Measurements from ENCODE around the gene RIC1.

- TF ChIP-seq EZH2 (IDR thresholded peaks at IDR 0.05; ENCODE audit: low read depth) = no peak
- TF ChIP-seq CTCF (conservative IDR thresholded peaks at IDR 0.05) = no peak
Measured at GRCh38 chr9:5617749-5618148, 11.2 kb upstream of the RIC1 start.
